GM12878 (cell line): ENCODE measurements around the gene TXLNG. TPM values are rescaled to one million over a fixed set of nuclear protein-coding genes. Genes with fewer than 3 reads are reported as not detected.

ENCODE experiments used
- ATAC-seq: fragments of 200-7000 bp; cut with Tn5 transposase; 3 replicates; pipeline ENCODE4 v1.9.1; 2020; ENCODE audit warnings: mild to moderate bottlenecking, moderate library complexity
- BruUV-seq: library from RNA; stranded (reverse); fragments of 400-500 nt; replicated peaks from 2 replicates; lab custom pipeline; 2021; lab: Mats Ljungman, UMichigan
- CTCF ChIA-PET: fragments of 300-600 bp; sonication (Branson Sonifier 250); formaldehyde crosslinking; extraction: SDS; loops from one replicate; lab custom pipeline; 2021; ENCODE audit warnings: inconsistent platforms; lab: Yijun Ruan, JAX
- POLR2A ChIA-PET: fragments of 350-600 bp; formaldehyde crosslinking; extraction: SDS; loops from one replicate; lab custom pipeline; 2021; ENCODE audit warnings: inconsistent platforms; lab: Charles Lee
- RAD21 ChIA-PET: fragments of 300-600 bp; sonication (Branson Sonifier 250); formaldehyde crosslinking; loops from one replicate; lab custom pipeline; 2023; ENCODE audit warnings: antibody characterized with exemption; ENCODE audit not compliant: unreplicated experiment; lab: Charles Lee
- SMC1A ChIA-PET: fragments of 300-600 bp; sonication (Branson Sonifier 250); formaldehyde crosslinking; loops from one replicate; lab custom pipeline; 2023; ENCODE audit not compliant: unreplicated experiment, uncharacterized antibody; lab: Charles Lee
- DNase-seq: peaks from one replicate; pipeline ENCODE4 v3.0.0-alpha.2; 2011; ENCODE audit warnings: low read depth, low spot score
- FAIRE-seq: peaks from 3 replicates; lab custom pipeline; 2011; peaks lifted over from hg19 to GRCh38; lab: Jason Lieb, UNC
- H2AFZ ChIP-seq: 2 replicates; pipeline ENCODE4 v1.6.0; 2011; ENCODE audit warnings: low read depth, low read length, control low read depth; ENCODE audit not compliant: control insufficient read depth
- H3K27ac ChIP-seq: 2 replicates; pipeline ENCODE4 v1.5.1; 2011; ENCODE audit warnings: control low read depth; ENCODE audit not compliant: control insufficient read depth, insufficient read depth
- H3K27me3 ChIP-seq, 2 experiments: replicated peaks in 1 of 2; 2 replicates each; pipeline versions ENCODE4 v1.6.0 to v1.6.1; 2011; ENCODE audit warnings: low read length in 1 of 2; ENCODE audit not compliant: control insufficient read depth in 2 of 2, insufficient read depth in 2 of 2
- H3K36me3 ChIP-seq, 2 experiments: 2 replicates each; pipeline ENCODE4 v1.5.1; 2011; ENCODE audit warnings: low read length in 1 of 2; ENCODE audit not compliant: control insufficient read depth in 2 of 2, insufficient read depth in 2 of 2
- H3K4me1 ChIP-seq: 2 replicates; pipeline ENCODE4 v1.6.1; 2011; ENCODE audit warnings: mild to moderate bottlenecking, low read length, moderate library complexity, mixed read lengths; ENCODE audit not compliant: control insufficient read depth, insufficient read depth
- H3K4me2 ChIP-seq: 2 replicates; pipeline ENCODE4 v1.6.0; 2011; ENCODE audit warnings: control low read depth; ENCODE audit not compliant: control insufficient read depth, insufficient read depth
- H3K4me3 ChIP-seq: fragments of 200-600 bp; sonication (generic); 2 replicates; pipeline ENCODE4 v1.5.1; 2016
- H3K79me2 ChIP-seq: 2 replicates; pipeline ENCODE4 v1.6.0; 2011; ENCODE audit warnings: low read length; ENCODE audit not compliant: control insufficient read depth, insufficient read depth
- H3K9ac ChIP-seq: 2 replicates; pipeline ENCODE4 v1.8.0; 2011; ENCODE audit warnings: low read length, control low read depth, mixed read lengths; ENCODE audit not compliant: control insufficient read depth, insufficient read depth
- H3K9me3 ChIP-seq: replicated peaks from 3 replicates; pipeline ENCODE4 v1.5.1; 2011; ENCODE audit warnings: mild to moderate bottlenecking, low read length; ENCODE audit not compliant: control insufficient read depth, insufficient read depth
- H4K20me1 ChIP-seq: 2 replicates; pipeline ENCODE4 v1.6.0; 2011; ENCODE audit not compliant: control insufficient read depth, insufficient read depth
- EP300 ChIP-seq, 2 experiments: fragments of 150-350 bp in 1 of 2; IDR thresholded peaks; 2 replicates each; pipeline ENCODE4 v1.6.1; 2011 to 2012; ENCODE audit warnings: low read depth in 2 of 2, low read length in 2 of 2, borderline replicate concordance in 1 of 2, improper control_type of control experiment in 1 of 2, inconsistent platforms in 1 of 2; ENCODE audit not compliant: control insufficient read depth in 1 of 2
- NFYB ChIP-seq: IDR thresholded peaks from 2 replicates; pipeline ENCODE4 v1.6.1; 2011; ENCODE audit warnings: low read depth, mild to moderate bottlenecking, low read length, improper control_type of control experiment, moderate library complexity; ENCODE audit not compliant: insufficient read depth
- POLR2AphosphoS2 ChIP-seq: IDR thresholded peaks from 2 replicates; pipeline ENCODE4 v1.6.1; 2011; ENCODE audit warnings: low read depth, mild to moderate bottlenecking, low read length, improper control_type of control experiment, moderate library complexity
- SKIL ChIP-seq: fragments of 450-650 bp; IDR thresholded peaks from 2 replicates; pipeline ENCODE4 v1.6.1; 2017; ENCODE audit warnings: mild to moderate bottlenecking, low read depth, inconsistent platforms; ENCODE audit not compliant: poor library complexity, severe bottlenecking
- SMC3 ChIP-seq: IDR thresholded peaks from 2 replicates; pipeline ENCODE4 v1.6.1; 2011; ENCODE audit warnings: low read length, improper control_type of control experiment, borderline replicate concordance
- TAF1 ChIP-seq: IDR thresholded peaks from 2 replicates; pipeline ENCODE4 v1.6.1; 2011; ENCODE audit warnings: mild to moderate bottlenecking, low read depth, low read length, borderline replicate concordance
- WGBS: methylation state at CpG from one replicate; pipeline ENCODE4 v1.1.6; 2016; ENCODE audit warnings: low lambda C conversion rate; ENCODE audit not compliant: insufficient replicate concordance, insufficient coverage; ENCODE audit errors: missing lambda C conversion rate; 5-methylcytosine and 5-hydroxymethylcytosine counted together
- in situ Hi-C: fragments of 300-500 bp; cut with MboI; formaldehyde crosslinking; loops from 9 replicates; pipeline ENCODE4 v1.14.3; 2018; ENCODE audit warnings: mixed read lengths
- intact Hi-C: fragments of 100-400 bp; cut with micrococcal nuclease; formaldehyde crosslinking; loops from one replicate; pipeline ENCODE4 v1.14.2; 2022; ENCODE audit not compliant: unreplicated experiment
- polyA plus RNA-seq, 11 experiments: library from polyadenylated mRNA; depleted of rRNA in 4 of 11; unstranded in 6 of 11; stranded (reverse) in 5 of 11; fragments of >200 nt; fragmentation: Nextera tagmentation in 4 of 11; fragmentation: Illumina TruSeq in 1 of 11; extraction: Ambion mirVana in 4 of 11; extraction: Trizol in 1 of 11; gene quantifications; 1 replicate in 1 of 11; 2 replicates in 10 of 11; pipeline versions ENCODE4 v1.2.1 to v1.2.3, GENCODE V29; 2011 to 2016; ENCODE audit warnings: inconsistent platforms in 2 of 11, missing spikeins in 2 of 11, low read depth in 1 of 11
- total RNA-seq, 4 experiments: library from RNA; depleted of rRNA in 3 of 4; stranded (reverse); fragments of >200 nt in 3 of 4; fragmentation: Illumina TruSeq in 1 of 4; extraction: Trizol in 1 of 4; gene quantifications; 2 replicates each; pipeline versions ENCODE4 v1.2.1 to v1.2.3, GENCODE V29; 2013 to 2021

Gene TXLNG
- total and polyA plus RNA-seq, 10 of the 15 experiments (the other 5 are each of a cell fraction or from before 2014, with no cell fraction given) = 9.9 to 40.7 (median 19.5) TPM

- FAIRE-seq (no peak), DNase-seq (no peak), ATAC-seq (no peak; the same call in 2 of the 3 replicates)
- no peak overlapping the region for H3K27ac ChIP-seq
- in situ Hi-C loops = loop anchor here (10.0 kb wide), 1 partner anchor 859 kb away; no protein-coding TSS in a partner anchor
- H3K4me1 ChIP-seq = no peaks in the 10 kb centered on the region
- no peaks in the 10 kb centered on the region for H3K27me3 ChIP-seq
- no peak overlapping the region for H3K4me3 ChIP-seq
- no peak overlapping the region for H2AFZ ChIP-seq
- no peaks in the 10 kb centered on the region; the same call in 1 of the 2 replicates for H4K20me1 ChIP-seq
- peaks cover 9 to 16% of the 10 kb centered on the region in 2 experiments for H3K36me3 ChIP-seq
- TF ChIP-seq EP300 (IDR thresholded peaks at IDR 0.05; ENCODE audit: borderline replicate concordance in 1 of 2, control insufficient read depth in 1 of 2, low read depth in 2 of 2, low read length in 2 of 2) (no peak), TAF1 (no peak), POLR2AphosphoS2 (no peak), SMC3 (no peak), NFYB (no peak), SKIL (no peak)
- ChIA-PET RAD21 (interaction anchor here (0.6 to 3.1 kb wide), 12 partner anchors 9 to 257 kb away, joined by 3 to 24 read pairs (median 4); no protein-coding TSS in a partner anchor), CTCF (interaction anchor here (0.7 to 4.8 kb wide), 21 partner anchors 8 to 279 kb away, joined by 3 to 78 read pairs (median 4); no protein-coding TSS in a partner anchor), SMC1A (interaction anchor here (0.6 to 3.4 kb wide), 14 partner anchors 10 to 707 kb away, joined by 3 to 52 read pairs (median 4); no protein-coding TSS in a partner anchor), POLR2A (no interaction called here)
- H3K9ac ChIP-seq = no peak overlapping the region
- intact Hi-C loops = loop anchor here (1.0 kb wide), 2 partner anchors 67 to 221 kb away; no protein-coding TSS in a partner anchor
- H3K4me2 ChIP-seq = no peak overlapping the region
- no peaks in the 10 kb centered on the region for H3K9me3 ChIP-seq
- 73% methylated on average over 8 of the region's 8 CpGs for whole genome bisulfite sequencing
- no peaks in the 10 kb centered on the region for H3K79me2 ChIP-seq
- BruUV-seq = no TSS peak
These were observed 39.2 kb downstream of the TXLNG start for GRCh38 chrX:16825264-16826035.
